LNCAP (cell line): ENCODE results near the gene PRDM2.

Experiments
- CTCF ChIP-seq: fragments of 450-650 bp; IDR thresholded peaks from 2 replicates; pipeline ENCODE4 v1.5.1; 2017; ENCODE audit warnings: mild to moderate bottlenecking

The PRDM2 gene

GRCh38 chr1:13793088-13793730, 93.2 kb downstream of the PRDM2 start:
- no peak for TF ChIP-seq CTCF

- TF ChIP-seq CTCF, result no peak
Observed at GRCh38 chr1:13794231-13795187, 94.5 kb downstream of the PRDM2 start.

- TF ChIP-seq CTCF, result no peak
Observed at GRCh38 chr1:13797397-13797796, 97.4 kb downstream of the PRDM2 start.

GRCh38 chr1:13798120-13798519, 98.1 kb downstream of the PRDM2 start:
- no peak for TF ChIP-seq CTCF

GRCh38 chr1:13799502-13800283, 99.7 kb downstream of the PRDM2 start:
- no peak for TF ChIP-seq CTCF

GRCh38 chr1:13801232-13801631, 101.2 kb downstream of the PRDM2 start:
- TF ChIP-seq CTCF, result no peak
